ENCODE data around the gene BCOR. TPM values are rescaled to one million over a fixed set of nuclear protein-coding genes. Genes with fewer than 3 reads are reported as not detected.

Gene BCOR
- total RNA-seq, 1 experiment from 2014 or later, result 134 TPM

DNA sequence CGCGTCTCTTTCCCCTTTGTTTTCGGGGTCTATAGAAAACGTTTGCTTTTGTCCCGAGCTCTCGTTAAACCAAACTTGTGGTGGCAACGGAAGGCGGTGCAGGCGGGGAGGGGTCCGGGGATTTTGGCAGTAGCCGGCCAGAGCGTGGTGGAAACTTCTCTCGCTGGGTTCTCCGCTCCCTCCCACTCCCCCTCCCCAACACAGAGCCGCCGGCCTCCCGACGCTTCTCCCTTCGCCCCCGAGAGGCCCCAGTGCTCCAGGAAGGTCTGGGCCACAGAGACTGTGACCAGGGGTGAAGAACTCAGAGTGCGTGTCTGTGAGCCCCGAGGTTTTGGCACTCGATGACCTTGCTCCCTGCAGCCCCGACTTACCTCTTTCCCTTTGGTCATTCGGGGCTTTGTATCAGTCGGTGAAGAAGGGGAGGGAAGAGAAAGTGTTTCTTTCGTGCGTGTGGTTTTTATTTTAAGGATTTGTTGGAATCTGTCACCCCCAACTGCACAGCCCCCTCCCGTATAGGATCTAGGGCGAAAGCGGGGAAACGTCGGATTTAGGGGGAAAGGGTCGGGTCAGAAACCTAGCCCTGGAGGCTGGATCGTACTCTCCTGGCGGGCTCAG, 9.0 kb upstream of the BCOR start:
- H3K9me3 Mint-ChIP-seq, result peaks cover 37 to 47% of the 10 kb centered on the region in 2 experiments
- no peak overlapping the region for H3K27ac ChIP-seq (ENCODE audit: insufficient read length, low read depth, low read length)
- no peak overlapping the region; the same call in 1 of the 2 replicates for H3K14ac ChIP-seq (ENCODE audit: insufficient read depth, low read length)
- no peaks in the 10 kb centered on the region for H3K9me3 ChIP-seq (ENCODE audit: control insufficient read depth, low read depth, low read length)
- H3K4me1 Mint-ChIP-seq, result peaks cover 21 to 38% of the 10 kb centered on the region in 2 experiments
- H2BK5ac ChIP-seq (ENCODE audit: insufficient read length, low read length), result no peak overlapping the region
- H2AFZ ChIP-seq (ENCODE audit: low read length), result no peak overlapping the region
- no peak for TF ChIP-seq CTCF (conservative IDR thresholded peaks at IDR 0.05)
- no peak overlapping the region for H2BK12ac ChIP-seq (ENCODE audit: insufficient read length, low read depth, low read length)
- peaks cover 5 to 6% (median 5%) of the 10 kb centered on the region in 3 experiments; a peak in 4 of 7 replicates for H3K36me3 Mint-ChIP-seq (ENCODE audit: insufficient read depth in 1 of 3, low read depth in 3 of 3)
- DNase-seq, result peak; percentile 82
- no peak overlapping the region for H3K4ac ChIP-seq (ENCODE audit: low read depth, low read length)
- H3K18ac ChIP-seq (ENCODE audit: insufficient read length, low read depth, low read length), result no peak overlapping the region
- peak overlapping the region in 2 of 3 experiments; percentile 67 to 88; a peak in 3 of 7 replicates for H3K27ac Mint-ChIP-seq
- no peak overlapping the region for H2BK120ac ChIP-seq (ENCODE audit: low read depth, low read length, poor library complexity, severe bottlenecking)
- H3K23me2 ChIP-seq (ENCODE audit: insufficient read length, low read depth, low read length, poor library complexity, severe bottlenecking), result peaks cover 36% of the 10 kb centered on the region
- peaks cover 37% of the 10 kb centered on the region for H3K27me3 ChIP-seq (ENCODE audit: insufficient read depth, low read length)
- no peak overlapping the region for H4K91ac ChIP-seq (ENCODE audit: insufficient read length, low read depth, low read length)
- WGBS (ENCODE audit: extremely low coverage, insufficient read length, low lambda C conversion rate), result no CpG with 5 or more reads among the region's 36 CpGs
- H3K4me1 ChIP-seq (ENCODE audit: insufficient read depth, low read length), result peaks cover 8% of the 10 kb centered on the region; the same call in 1 of the 2 replicates
- H4K8ac ChIP-seq (replicated peaks; ENCODE audit: insufficient read length, low read depth, low read length), result no peak overlapping the region
- H3K4me3 Mint-ChIP-seq, result peak overlapping the region; percentile 68 to 86
- no peak overlapping the region for H2AK5ac ChIP-seq (ENCODE audit: insufficient read length, low read length)
- no peak overlapping the region for H3K23ac ChIP-seq (ENCODE audit: insufficient read length, low read depth, low read length)
- peaks cover 3% of the 10 kb centered on the region for H4K20me1 ChIP-seq (ENCODE audit: control insufficient read depth, insufficient read depth, insufficient read length)
- no peak overlapping the region for H2BK15ac ChIP-seq (ENCODE audit: low read depth, low read length)
- no peak overlapping the region for H4K5ac ChIP-seq (ENCODE audit: insufficient read length, low read depth, low read length)
- H3K27me3 Mint-ChIP-seq (ENCODE audit: low read depth), result peaks cover 57% of the 10 kb centered on the region
- no peaks in the 10 kb centered on the region for H3K79me2 ChIP-seq (ENCODE audit: insufficient read depth, low read length)
- peak overlapping the region; percentile 72 for H3K4me2 ChIP-seq (ENCODE audit: insufficient read depth, insufficient read length, low read length)
- no peak overlapping the region for H3K56ac ChIP-seq (ENCODE audit: insufficient read length, low read depth, low read length)
- H3T11ph ChIP-seq (ENCODE audit: low read length), result no peak overlapping the region
- H3K79me1 ChIP-seq (ENCODE audit: insufficient read depth, low read depth, low read length, poor library complexity, severe bottlenecking), result no peaks in the 10 kb centered on the region
- H2BK20ac ChIP-seq (ENCODE audit: low read depth, low read length, poor library complexity, severe bottlenecking), result no peak overlapping the region
- no peak overlapping the region for H3K9ac ChIP-seq (ENCODE audit: extremely low read depth, insufficient read length, low read length)

Measured in H9 (cell line).